Measurements from ENCODE around the gene TGIF2.
"Not testable (repeated sequence)": the region's sequence is repeated elsewhere in the genome, so short reads cannot be mapped to it uniquely, and the experiment has no call there.

Gene TGIF2

GRCh38 chr20:36547186-36548005 is 26.0 kb upstream of the TGIF2 start:
- no peak for DNase-seq (ENCODE audit: low read depth)

- DNase-seq (ENCODE audit: low read depth) = no peak
Observed at GRCh38 chr20:36548006-36548315, 25.4 kb upstream of the TGIF2 start.

DNA sequence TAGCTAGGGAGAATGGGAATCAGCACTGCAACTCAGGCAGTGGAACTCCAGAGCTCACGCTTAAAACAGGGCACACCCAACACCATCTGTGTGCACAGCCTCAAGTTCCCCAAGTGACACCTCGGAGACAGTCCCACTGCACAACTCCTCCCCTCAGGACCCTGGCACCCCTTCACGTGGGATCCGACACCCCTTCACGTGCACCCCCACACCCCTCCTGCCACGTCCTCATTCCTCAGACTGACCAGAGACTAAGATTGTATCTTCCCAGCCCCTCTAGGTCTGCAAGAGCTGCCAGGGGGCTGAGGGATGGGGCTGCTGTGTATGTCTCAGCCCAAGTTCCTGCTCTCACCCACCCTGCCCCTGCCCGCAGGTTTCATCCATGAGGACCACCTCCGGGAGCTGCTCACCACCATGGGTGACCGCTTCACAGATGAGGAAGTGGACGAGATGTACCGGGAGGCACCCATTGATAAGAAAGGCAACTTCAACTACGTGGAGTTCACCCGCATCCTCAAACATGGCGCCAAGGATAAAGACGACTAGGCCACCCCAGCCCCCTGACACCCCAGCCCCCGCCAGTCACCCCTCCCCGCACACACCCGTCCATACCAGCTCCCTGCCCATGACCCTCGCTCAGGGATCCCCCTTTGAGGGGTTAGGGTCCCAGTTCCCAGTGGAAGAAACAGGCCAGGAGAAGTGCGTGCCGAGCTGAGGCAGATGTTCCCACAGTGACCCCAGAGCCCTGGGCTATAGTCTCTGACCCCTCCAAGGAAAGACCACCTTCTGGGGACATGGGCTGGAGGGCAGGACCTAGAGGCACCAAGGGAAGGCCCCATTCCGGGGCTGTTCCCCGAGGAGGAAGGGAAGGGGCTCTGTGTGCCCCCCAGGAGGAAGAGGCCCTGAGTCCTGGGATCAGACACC is 24.4 kb upstream of the TGIF2 start:
- no peak for DNase-seq (ENCODE audit: low read depth)

DNA sequence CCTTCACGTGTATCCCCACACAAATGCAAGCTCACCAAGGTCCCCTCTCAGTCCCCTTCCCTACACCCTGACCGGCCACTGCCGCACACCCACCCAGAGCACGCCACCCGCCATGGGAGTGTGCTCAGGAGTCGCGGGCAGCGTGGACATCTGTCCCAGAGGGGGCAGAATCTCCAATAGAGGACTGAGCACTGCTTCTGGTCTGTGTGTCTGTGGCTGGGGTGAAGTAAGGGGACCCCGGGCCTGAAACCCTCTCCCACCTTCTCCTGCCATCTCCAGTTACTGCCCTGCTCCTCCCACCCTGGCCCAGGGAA is 23.8 kb upstream of the TGIF2 start:
- no peak for DNase-seq (ENCODE audit: low read depth)

DNA sequence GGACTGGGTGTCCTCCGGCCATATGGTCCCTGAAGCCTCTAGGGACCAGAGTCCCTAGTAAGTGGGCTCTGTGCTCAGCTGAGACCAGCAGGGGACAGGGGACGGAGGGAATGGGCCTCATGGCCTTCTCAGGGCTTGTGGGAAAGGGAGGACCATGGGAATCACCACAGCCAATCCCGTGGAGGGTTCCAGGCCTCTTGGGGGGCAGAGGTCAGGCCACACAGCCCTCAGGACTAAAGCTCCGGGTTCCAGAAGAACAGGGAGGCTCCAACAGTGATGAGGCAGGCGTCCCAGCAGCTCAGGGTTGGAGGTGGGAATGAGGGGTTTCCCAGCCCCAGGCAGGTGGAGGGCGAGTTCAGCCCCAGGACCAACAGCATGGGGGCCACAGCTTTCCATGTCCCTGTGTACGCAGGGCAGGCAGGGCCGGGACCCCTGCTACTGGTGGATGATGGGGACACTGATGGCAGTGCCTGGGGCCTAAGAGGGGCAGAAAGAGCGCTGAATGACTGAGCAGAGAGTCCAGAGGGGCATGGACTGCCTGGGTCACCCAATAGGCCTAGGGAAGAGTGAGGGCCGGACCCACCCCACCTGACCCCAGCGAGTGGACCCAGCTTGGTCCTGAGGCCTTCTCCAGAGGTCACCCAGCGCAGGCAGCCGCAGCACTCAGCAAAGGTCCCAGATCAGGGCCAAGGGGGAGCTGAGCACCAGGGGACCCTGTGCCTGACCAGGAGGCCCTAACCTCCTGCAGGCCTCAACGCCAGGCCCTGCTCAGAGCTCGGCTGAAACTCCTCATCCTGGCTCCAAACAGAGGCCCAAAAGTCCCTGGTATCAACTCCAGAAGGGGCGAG is 23.2 kb upstream of the TGIF2 start:
- no peak for DNase-seq (ENCODE audit: low read depth)

- no peak for DNase-seq (ENCODE audit: low read depth)
Observed at GRCh38 chr20:36550790-36551299, 22.6 kb upstream of the TGIF2 start.

DNA sequence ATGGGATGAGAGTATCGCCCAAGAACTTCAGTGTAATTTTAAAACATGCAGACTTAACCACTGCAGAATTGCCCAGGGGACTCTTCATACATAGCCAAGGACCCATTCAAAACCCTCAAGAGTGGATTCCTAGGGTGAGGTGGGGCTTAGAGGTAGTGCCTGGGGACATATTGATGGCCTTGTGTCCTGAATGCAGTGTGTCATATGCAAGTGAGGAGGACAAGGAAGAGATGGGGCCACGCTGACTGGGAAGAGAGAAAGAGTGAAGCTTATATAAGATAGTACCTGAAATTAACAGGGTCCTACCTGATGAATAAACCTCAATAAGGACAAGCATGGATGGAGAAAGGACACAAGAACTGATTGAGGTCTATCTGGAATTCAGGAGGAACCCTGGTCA is 18.1 kb upstream of the TGIF2 start:
- no peak for DNase-seq (ENCODE audit: low read depth)

DNA sequence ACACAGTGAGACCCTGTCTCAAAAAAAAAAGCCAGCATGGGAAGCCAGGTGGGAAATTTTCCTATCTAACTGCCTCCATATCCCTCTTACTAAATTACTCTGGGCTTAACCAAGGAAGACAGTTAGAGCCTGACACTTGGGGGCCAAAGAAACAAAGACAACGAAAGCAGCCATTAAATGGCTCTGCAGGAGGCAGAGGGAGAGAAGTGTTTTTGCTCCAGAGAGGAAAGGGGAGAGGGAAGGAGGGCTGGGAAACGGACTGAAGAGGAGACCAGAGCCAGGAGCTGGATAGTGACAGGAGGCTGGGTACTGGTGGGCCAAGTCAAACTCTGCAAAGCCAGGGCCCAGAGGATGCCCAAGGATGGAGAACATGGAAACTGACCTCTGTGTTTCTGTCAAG is 10.7 kb upstream of the TGIF2 start:
- DNase-seq (ENCODE audit: low read depth) = no peak

DNA sequence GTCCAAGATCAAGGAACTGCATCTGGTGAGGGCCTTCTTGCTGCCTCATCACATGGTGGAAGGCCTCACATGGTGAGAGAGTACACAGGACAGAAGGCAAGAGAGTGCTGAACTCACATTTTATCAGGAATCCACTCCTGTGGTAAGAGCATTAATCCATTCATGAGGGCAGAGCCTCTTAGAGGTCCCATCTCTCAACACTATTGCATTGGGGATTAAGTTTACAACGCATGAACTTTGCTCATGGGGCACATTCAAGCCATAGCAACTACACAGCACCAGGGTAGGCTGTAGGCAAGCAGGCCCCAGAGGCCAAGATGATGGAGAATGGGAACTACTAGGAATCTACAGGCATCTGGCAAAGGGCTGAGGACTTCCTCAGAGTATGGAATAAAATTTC is 10.0 kb upstream of the TGIF2 start:
- DNase-seq (ENCODE audit: low read depth) = no peak

GRCh38 chr20:36564078-36564725 is 9.2 kb upstream of the TGIF2 start:
- DNase-seq (ENCODE audit: low read depth) = not testable (repeated sequence)

DNA sequence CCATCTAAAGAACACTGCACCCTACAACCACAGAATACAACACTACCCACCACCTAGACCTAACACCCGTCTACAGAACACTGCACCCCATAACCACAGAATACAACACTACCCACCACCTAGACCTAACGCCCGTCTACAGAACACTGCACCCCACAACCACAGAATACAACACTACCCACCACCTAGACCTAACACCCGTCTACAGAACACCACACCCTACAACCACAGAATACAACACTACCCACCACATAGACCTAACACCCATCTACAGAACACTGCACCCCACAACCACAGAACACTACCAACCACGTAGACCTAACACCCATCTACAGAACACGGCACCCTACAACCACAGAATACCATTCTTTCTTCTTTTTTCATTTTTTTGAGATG is 8.7 kb upstream of the TGIF2 start:
- not testable (repeated sequence) for DNase-seq (ENCODE audit: low read depth)

DNA sequence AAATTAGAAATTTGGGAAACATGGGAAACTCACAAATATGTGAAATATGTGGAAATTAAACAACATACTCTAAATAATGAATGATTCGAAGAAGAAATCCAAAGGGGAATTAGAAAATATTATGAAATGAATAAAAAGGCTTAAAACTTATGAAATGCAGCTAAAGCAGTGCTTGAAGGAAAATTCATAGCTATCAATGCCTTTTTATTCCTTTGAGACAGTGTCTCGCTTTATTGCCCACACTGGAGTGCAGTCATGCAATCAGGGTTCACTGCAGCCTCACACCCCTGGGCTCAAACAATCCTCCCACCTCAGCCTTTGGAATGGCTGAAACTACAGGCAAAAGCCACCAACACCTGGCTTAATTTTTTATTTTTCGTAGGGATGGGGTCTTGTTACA is 7.9 kb upstream of the TGIF2 start:
- DNase-seq (ENCODE audit: low read depth) = no peak

DNA sequence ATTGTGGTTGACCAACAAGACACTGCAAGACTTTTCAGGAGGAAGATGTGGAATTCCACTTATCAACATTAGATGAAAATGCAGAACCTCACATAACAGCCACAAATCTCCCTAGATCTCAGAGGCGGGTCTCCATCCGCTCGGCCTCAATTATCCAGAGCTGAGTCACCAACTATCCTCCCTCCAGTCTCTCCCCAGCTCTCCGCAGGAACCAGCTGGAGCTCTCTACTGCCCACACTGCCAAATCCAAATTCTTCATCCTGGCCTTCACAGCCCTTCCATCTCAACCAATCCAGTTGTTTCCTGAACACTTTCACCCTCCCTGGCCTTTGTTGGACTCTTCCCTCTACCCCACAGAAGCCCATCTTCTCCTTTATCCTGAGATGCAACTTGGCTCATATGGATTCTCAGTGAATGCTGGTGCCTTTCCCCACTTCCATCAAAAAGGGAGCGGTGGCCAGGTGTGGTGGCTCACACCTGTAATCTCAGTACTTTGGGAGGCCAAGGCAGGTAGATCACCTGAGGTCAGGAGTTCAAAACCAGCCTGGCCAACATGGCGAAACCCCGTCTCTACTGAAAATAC is 3.5 kb upstream of the TGIF2 start:
- no peak for DNase-seq (ENCODE audit: low read depth)

- DNase-seq (ENCODE audit: low read depth) = no peak
Observed at GRCh38 chr20:36571564-36572504, 1.6 kb upstream of the TGIF2 start.

- DNase-seq (ENCODE audit: low read depth) = peak; percentile 33
Observed at GRCh38 chr20:36572701-36573102, 695 bp upstream of the TGIF2 start.

- no peak for DNase-seq (ENCODE audit: low read depth)
Observed at GRCh38 chr20:36573798-36574365, 485 bp downstream of the TGIF2 start.

GRCh38 chr20:36574366-36575135 is 1.2 kb downstream of the TGIF2 start:
- no peak for DNase-seq (ENCODE audit: low read depth)

- DNase-seq (ENCODE audit: low read depth) = no peak
Observed at GRCh38 chr20:36576081-36576445, 2.7 kb downstream of the TGIF2 start.

GRCh38 chr20:36578356-36579041 is 5.1 kb downstream of the TGIF2 start:
- no peak for DNase-seq (ENCODE audit: low read depth)
